Testis (tissue), 3 donors: Measurements from ENCODE around the gene GMFB. TPM values are rescaled to one million over a fixed set of nuclear protein-coding genes. Genes with fewer than 3 reads are reported as not detected.
"Not testable (repeated sequence)": the region's sequence is repeated elsewhere in the genome, so short reads cannot be mapped to it uniquely, and the experiment has no call there.

ENCODE experiments used
- DNase-seq: peaks from one replicate; pipeline ENCODE4 v3.0.0-alpha.2; 2019
- H3K27ac ChIP-seq, 2 donors: fragments of 200-600 bp; sonication (generic); one replicate each; pipeline ENCODE4 v1.5.1; 2019
- H3K27me3 ChIP-seq: fragments of 200-600 bp; sonication (generic); one replicate; pipeline ENCODE4 v1.5.1; 2019
- H3K36me3 ChIP-seq: fragments of 200-600 bp; sonication (generic); one replicate; pipeline ENCODE4 v1.5.1; 2017; ENCODE audit warnings: low read depth; ENCODE audit errors: missing control alignments
- H3K4me1 ChIP-seq: fragments of 200-600 bp; sonication (generic); one replicate; pipeline ENCODE4 v1.5.1; 2019
- H3K4me3 ChIP-seq, 2 donors: fragments of 200-600 bp; sonication (generic); one replicate each; pipeline ENCODE4 v1.5.1; 2017 to 2019
- H3K9me3 ChIP-seq: fragments of 200-600 bp; sonication (generic); one replicate; pipeline ENCODE4 v1.5.1; 2017
- POLR2A ChIP-seq: fragments of 450-650 bp; IDR thresholded peaks from one replicate; pipeline ENCODE4 v1.6.1; 2017; ENCODE audit warnings: antibody characterized with exemption, mild to moderate bottlenecking, moderate library complexity
- WGBS, 2 donors: methylation state at CpG; one replicate each; pipeline ENCODE4 v1.1.5; 2018; 5-methylcytosine and 5-hydroxymethylcytosine counted together
- intact Hi-C: fragments of 100-400 bp; cut with DNase I; formaldehyde crosslinking; loops from one replicate; pipeline ENCODE4 v1.15.1; 2023; ENCODE audit warnings: low total_unique reads
- polyA plus RNA-seq: library from polyadenylated mRNA; stranded (reverse); fragments of 350-450 nt; fragmentation: Illumina TruSeq; extraction: RNeasy Lipid Tissue Mini Kit (QIAGEN cat#74804); gene quantifications from one replicate; pipeline ENCODE4 v1.2.3, GENCODE V29; 2014; ENCODE audit warnings: low read depth, low replicate concordance; ENCODE audit not compliant: insufficient read depth
- total RNA-seq, 2 donors: library from RNA; depleted of rRNA; stranded (reverse); fragments of >200 nt; gene quantifications; one replicate each; pipeline ENCODE4 v1.2.3, GENCODE V29; 2016
- TF ChIP-seq, protein P1 (sequence below), 3 experiments: fragments of 450-650 bp in 2 of 3; fragments of 200-600 bp in 1 of 3; sonication (generic) in 1 of 3; IDR thresholded peaks; one replicate each; pipeline ENCODE4 v1.5.1; 2016 to 2019; ENCODE audit warnings: antibody characterized with exemption in 3 of 3, mild to moderate bottlenecking in 2 of 3, moderate library complexity in 1 of 3

GMFB gene
- total and polyA plus RNA-seq, 3 donors from 2014 or later: 19.5 to 43.6 (median 32.3) TPM

DNA sequence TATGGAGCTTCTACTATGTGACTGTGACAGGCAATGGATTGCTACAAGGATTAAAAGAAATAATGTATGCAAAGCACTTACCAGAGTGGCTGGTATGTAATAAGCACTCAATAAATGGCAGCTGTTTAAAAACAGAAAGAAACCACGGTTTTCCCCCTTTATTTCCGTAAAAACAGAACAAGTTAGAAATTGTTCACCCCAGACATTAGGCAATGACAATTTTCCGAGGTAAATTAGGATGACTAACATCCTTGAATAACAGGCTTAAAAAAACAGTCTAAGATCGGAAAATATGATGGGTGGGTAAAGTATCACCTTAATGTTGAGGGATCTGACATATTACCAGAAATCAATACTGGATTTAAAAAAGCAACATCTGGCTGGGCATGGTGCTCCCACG is 26.7 kb downstream of the GMFB start:
- H3K9me3 ChIP-seq: no peaks in the 10 kb centered on the region
- H3K27ac ChIP-seq: no peak overlapping the region
- no peak overlapping the region for H3K4me3 ChIP-seq
- 81 to 88% methylated on average over 5 of the region's 5 CpGs for whole genome bisulfite sequencing, 2 donors
- no peaks in the 10 kb centered on the region for H3K36me3 ChIP-seq
- no peaks in the 10 kb centered on the region for H3K27me3 ChIP-seq
- intact Hi-C loops: no loop called here
- no peak for TF ChIP-seq POLR2A
- TF ChIP-seq, protein P1, sequence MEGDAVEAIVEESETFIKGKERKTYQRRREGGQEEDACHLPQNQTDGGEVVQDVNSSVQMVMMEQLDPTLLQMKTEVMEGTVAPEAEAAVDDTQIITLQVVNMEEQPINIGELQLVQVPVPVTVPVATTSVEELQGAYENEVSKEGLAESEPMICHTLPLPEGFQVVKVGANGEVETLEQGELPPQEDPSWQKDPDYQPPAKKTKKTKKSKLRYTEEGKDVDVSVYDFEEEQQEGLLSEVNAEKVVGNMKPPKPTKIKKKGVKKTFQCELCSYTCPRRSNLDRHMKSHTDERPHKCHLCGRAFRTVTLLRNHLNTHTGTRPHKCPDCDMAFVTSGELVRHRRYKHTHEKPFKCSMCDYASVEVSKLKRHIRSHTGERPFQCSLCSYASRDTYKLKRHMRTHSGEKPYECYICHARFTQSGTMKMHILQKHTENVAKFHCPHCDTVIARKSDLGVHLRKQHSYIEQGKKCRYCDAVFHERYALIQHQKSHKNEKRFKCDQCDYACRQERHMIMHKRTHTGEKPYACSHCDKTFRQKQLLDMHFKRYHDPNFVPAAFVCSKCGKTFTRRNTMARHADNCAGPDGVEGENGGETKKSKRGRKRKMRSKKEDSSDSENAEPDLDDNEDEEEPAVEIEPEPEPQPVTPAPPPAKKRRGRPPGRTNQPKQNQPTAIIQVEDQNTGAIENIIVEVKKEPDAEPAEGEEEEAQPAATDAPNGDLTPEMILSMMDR (IDR thresholded peaks at IDR 0.05): no peak
- H3K4me1 ChIP-seq: no peaks in the 10 kb centered on the region
- no peak for DNase-seq

GRCh38 chr14:54459106-54459505 is 29.7 kb downstream of the GMFB start:
- TF ChIP-seq, protein P1 (IDR thresholded peaks at IDR 0.05): no peak
- no peak for TF ChIP-seq POLR2A
- H3K36me3 ChIP-seq: no peaks in the 10 kb centered on the region
- DNase-seq: no peak
- no peak overlapping the region for H3K4me3 ChIP-seq
- intact Hi-C loops: no loop called here
- 72 to 92% methylated on average over 3 of the region's 3 CpGs for WGBS, 2 donors
- no peak overlapping the region for H3K27ac ChIP-seq
- H3K27me3 ChIP-seq: no peaks in the 10 kb centered on the region
- no peaks in the 10 kb centered on the region for H3K9me3 ChIP-seq
- H3K4me1 ChIP-seq: no peaks in the 10 kb centered on the region

DNA sequence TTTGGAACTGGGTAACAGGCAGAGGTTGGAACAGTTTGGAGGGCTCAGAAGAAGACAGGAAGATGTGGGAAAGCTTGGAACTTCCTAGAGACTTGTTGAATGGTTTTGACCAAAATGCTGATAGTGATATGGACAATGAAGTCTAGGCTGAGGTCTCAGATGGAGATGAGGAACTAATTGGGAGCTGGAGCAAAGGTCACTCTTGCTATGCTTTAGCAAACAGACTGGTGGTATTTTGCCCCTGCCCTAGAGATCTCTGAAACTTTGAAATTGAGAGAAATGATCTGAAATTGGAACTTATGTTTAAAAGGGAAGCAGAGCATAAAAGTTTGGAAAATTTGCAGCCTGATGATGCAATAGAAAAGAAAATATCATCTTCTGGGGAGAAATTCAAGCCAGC is 30.2 kb downstream of the GMFB start:
- H3K36me3 ChIP-seq, H3K27ac ChIP-seq, H3K27me3 ChIP-seq, H3K4me3 ChIP-seq, H3K4me1 ChIP-seq, H3K9me3 ChIP-seq, intact Hi-C loops, DNase-seq: not testable (repeated sequence)

GRCh38 chr14:54457609-54457996 is 31.2 kb downstream of the GMFB start:
- H3K4me1 ChIP-seq: no peaks in the 10 kb centered on the region
- H3K9me3 ChIP-seq: no peaks in the 10 kb centered on the region
- no peaks in the 10 kb centered on the region for H3K27me3 ChIP-seq
- TF ChIP-seq, protein P1 (IDR thresholded peaks at IDR 0.05): no peak
- no peak overlapping the region for H3K4me3 ChIP-seq
- no peak overlapping the region for H3K27ac ChIP-seq
- WGBS, 2 donors: 52 to 57% methylated on average over 3 of the region's 3 CpGs
- no peak for DNase-seq
- H3K36me3 ChIP-seq: no peaks in the 10 kb centered on the region
- intact Hi-C loops: no loop called here

GRCh38 chr14:54456820-54457608 is 31.8 kb downstream of the GMFB start:
- DNase-seq, H3K9me3 ChIP-seq, intact Hi-C loops, H3K27ac ChIP-seq, H3K4me3 ChIP-seq, H3K27me3 ChIP-seq, H3K4me1 ChIP-seq, H3K36me3 ChIP-seq: not testable (repeated sequence)
- 45 to 68% methylated on average over 1 of the region's 1 CpG for WGBS, 2 donors

DNA sequence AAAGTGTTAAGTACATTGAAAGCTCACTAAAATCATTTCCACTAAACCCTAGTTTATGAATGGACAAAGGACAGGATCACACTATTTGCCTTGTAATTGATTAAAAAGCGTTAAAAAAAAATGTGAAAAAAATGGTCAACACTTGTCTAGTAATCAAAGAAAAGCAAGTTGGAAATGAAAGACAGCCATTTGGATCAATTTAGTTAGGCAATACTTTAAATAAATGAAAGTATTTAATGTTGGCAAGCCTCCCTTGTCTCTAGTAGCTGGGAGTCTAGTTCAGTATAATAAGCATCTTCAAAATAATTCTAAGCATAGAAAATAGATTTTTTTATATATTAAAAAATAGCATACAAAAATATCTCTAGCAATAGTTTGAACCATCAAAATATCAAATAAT is 33.4 kb downstream of the GMFB start:
- intact Hi-C loops: no loop called here
- 78 to 88% methylated on average over 1 of the region's 1 CpG for WGBS, 2 donors
- no peak overlapping the region for H3K4me3 ChIP-seq
- H3K36me3 ChIP-seq: no peaks in the 10 kb centered on the region
- TF ChIP-seq, protein P1 (IDR thresholded peaks at IDR 0.05): no peak
- TF ChIP-seq POLR2A: no peak
- no peak overlapping the region for H3K27ac ChIP-seq
- H3K27me3 ChIP-seq: no peaks in the 10 kb centered on the region
- no peaks in the 10 kb centered on the region for H3K4me1 ChIP-seq
- no peaks in the 10 kb centered on the region for H3K9me3 ChIP-seq
- no peak for DNase-seq

GRCh38 chr14:54453990-54454389 is 34.8 kb downstream of the GMFB start:
- H3K4me1 ChIP-seq, DNase-seq, H3K4me3 ChIP-seq, intact Hi-C loops, H3K27ac ChIP-seq, H3K27me3 ChIP-seq, H3K36me3 ChIP-seq, H3K9me3 ChIP-seq: not testable (repeated sequence)
- WGBS, 2 donors: 87 to 92% methylated on average over 5 of the region's 5 CpGs
